Stomach smooth muscle (tissue), 2 donors: Measurements from ENCODE around the gene AGMAT.
A peak's percentile ranks its signal among the peaks of the same experiment; 100 is the strongest.

Experiments
- H3K27ac ChIP-seq: one replicate; pipeline ENCODE4 v1.7.0; 2013; ENCODE audit warnings: mild to moderate bottlenecking, low read length, inconsistent platforms
- H3K27me3 ChIP-seq, 2 donors: one replicate each; pipeline ENCODE4 v1.7.0; 2013; ENCODE audit warnings: low read length in 2 of 2; ENCODE audit not compliant: insufficient read depth in 2 of 2, control insufficient read depth in 1 of 2
- H3K36me3 ChIP-seq, 2 donors: one replicate each; pipeline ENCODE4 v1.7.0; 2013; ENCODE audit warnings: low read length in 2 of 2; ENCODE audit not compliant: control insufficient read depth in 2 of 2, insufficient read depth in 2 of 2
- H3K4me1 ChIP-seq: one replicate; pipeline ENCODE4 v1.7.0; 2013; ENCODE audit warnings: low read length; ENCODE audit not compliant: control insufficient read depth, insufficient read depth
- H3K4me3 ChIP-seq, 2 donors: one replicate each; pipeline ENCODE4 v1.7.0; 2013; ENCODE audit warnings: low read length in 2 of 2
- H3K9ac ChIP-seq, 2 donors: one replicate each; pipeline ENCODE4 v1.7.0; 2013; ENCODE audit warnings: low read length in 2 of 2, mild to moderate bottlenecking in 1 of 2
- H3K9me3 ChIP-seq, 2 donors: one replicate each; pipeline ENCODE4 v1.7.0; 2013; ENCODE audit warnings: low read length in 2 of 2; ENCODE audit not compliant: control insufficient read depth in 2 of 2
- donor health status: healthy.
- donor health status: Pancreatic carcinoma.

The AGMAT gene

DNA sequence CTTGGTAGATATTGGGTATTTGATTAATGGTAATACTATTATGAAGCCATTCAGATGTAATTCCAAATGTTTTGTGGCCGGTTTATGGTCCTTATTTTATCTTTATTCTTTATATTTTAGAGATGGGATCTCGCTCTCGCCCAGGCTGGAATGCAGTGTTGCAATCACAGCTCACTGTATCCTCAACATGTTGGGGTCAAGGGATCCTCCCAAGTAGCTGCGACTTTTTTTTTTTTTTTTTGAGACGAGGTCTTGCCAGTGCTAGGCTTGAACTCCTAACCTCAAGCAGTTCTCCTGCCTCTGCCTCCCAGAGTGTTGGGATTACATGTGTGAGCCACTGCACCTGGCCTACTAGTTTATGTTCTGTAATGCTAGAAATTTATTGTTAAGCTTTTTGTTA, 37.1 kb upstream of the AGMAT start:
- Histone ChIP-seq H3K27ac (no peak overlapping the region), H3K4me3 (no peak overlapping the region), H3K4me1 (peaks cover 9% of the 10 kb centered on the region), H3K9me3 (no peaks in the 10 kb centered on the region), H3K36me3 (peaks cover 4 to 5% of the 10 kb centered on the region in 2 donors), H3K9ac (no peak overlapping the region), H3K27me3 (no peaks in the 10 kb centered on the region)

DNA sequence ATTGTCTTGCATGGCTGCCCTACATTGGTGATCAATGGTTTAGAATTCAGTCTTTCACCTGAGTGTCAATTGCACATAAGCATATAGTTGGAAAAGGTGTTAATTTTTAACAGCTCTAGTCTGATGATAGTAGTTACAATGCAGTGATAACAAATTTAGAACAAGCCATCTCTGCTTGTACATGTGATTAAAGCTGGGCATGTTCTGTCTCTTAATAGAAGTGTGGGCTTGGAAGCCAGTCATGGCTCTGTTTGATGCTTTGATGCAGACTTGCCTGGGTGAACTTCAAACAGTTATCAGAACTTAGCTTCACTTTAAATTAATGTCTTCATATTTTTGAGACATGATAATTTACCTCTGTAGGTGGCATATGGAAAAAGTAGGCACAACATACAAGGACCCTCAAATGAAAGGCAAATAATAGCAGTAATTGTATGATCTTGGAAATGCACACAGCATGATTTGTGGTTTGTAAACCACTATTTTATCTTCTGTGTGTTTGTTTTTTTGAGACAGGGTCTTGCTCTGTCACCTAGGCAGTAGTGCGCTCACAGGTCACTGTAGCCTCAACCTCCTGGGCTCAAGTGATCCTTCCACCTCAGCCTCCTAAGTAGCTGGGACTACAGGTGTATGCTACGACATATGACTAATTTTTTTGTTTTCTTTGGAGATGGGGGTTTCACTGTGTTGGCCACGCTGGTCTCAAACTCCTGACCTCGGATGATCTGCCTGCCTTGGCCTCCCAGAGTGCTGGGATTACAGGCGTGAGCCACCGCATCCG, 36.2 kb upstream of the AGMAT start:
- Histone ChIP-seq H3K36me3 (no peaks in the 10 kb centered on the region), H3K4me1 (peaks cover 16% of the 10 kb centered on the region), H3K27me3 (no peaks in the 10 kb centered on the region), H3K27ac (no peak overlapping the region), H3K4me3 (no peak overlapping the region), H3K9ac (no peak overlapping the region), H3K9me3 (no peaks in the 10 kb centered on the region)

GRCh38 chr1:15620155-15620545, 35.3 kb upstream of the AGMAT start:
- Histone ChIP-seq H3K9me3 (no peaks in the 10 kb centered on the region), H3K27ac (no peak overlapping the region), H3K36me3 (no peaks in the 10 kb centered on the region), H3K4me1 (peaks cover 18% of the 10 kb centered on the region), H3K4me3 (no peak overlapping the region), H3K9ac (no peak overlapping the region), H3K27me3 (no peaks in the 10 kb centered on the region)

- Histone ChIP-seq H3K4me1 (peaks cover 18% of the 10 kb centered on the region), H3K4me3 (peak overlapping the region; percentile 93 to 99), H3K27me3 (no peaks in the 10 kb centered on the region), H3K9me3 (no peaks in the 10 kb centered on the region), H3K36me3 (no peaks in the 10 kb centered on the region), H3K9ac (peak overlapping the region; percentile 90 to 91), H3K27ac (peak overlapping the region; percentile 88)
Measured at GRCh38 chr1:15618655-15619525, 34.0 kb upstream of the AGMAT start.

DNA sequence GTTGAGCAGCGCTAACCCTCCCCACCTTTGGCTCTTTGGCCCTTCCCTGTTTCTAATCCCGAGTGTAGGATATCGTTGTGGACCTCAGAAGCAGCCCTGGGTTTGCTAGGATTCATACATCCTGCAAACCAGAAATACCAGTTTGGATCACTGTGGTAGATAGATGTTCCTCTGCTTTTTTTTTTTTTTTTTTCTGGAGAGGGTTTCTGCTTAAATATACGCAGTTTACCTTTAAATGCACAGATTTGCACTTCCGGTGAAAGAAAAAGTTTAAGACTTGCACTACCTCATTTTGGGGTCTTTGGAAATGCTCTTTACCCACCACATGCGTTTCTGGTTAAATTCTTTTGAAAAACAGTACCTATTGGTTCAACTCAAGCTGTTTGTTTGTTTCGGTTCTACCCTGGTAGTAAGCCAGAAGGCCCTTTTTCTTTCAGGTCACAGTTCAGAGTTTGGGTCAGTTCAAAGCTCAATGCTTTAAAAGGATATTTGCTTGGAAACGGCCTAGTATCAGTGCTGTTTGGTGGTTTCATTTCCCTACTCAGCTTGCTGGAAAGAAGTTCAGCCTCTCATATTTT, 33.3 kb upstream of the AGMAT start:
- Histone ChIP-seq H3K9ac (peak overlapping the region; percentile 90 to 91), H3K9me3 (no peaks in the 10 kb centered on the region), H3K4me3 (peak overlapping the region; percentile 93 to 99), H3K27ac (peak overlapping the region; percentile 88), H3K36me3 (no peaks in the 10 kb centered on the region), H3K4me1 (peaks cover 18% of the 10 kb centered on the region), H3K27me3 (no peaks in the 10 kb centered on the region)

DNA sequence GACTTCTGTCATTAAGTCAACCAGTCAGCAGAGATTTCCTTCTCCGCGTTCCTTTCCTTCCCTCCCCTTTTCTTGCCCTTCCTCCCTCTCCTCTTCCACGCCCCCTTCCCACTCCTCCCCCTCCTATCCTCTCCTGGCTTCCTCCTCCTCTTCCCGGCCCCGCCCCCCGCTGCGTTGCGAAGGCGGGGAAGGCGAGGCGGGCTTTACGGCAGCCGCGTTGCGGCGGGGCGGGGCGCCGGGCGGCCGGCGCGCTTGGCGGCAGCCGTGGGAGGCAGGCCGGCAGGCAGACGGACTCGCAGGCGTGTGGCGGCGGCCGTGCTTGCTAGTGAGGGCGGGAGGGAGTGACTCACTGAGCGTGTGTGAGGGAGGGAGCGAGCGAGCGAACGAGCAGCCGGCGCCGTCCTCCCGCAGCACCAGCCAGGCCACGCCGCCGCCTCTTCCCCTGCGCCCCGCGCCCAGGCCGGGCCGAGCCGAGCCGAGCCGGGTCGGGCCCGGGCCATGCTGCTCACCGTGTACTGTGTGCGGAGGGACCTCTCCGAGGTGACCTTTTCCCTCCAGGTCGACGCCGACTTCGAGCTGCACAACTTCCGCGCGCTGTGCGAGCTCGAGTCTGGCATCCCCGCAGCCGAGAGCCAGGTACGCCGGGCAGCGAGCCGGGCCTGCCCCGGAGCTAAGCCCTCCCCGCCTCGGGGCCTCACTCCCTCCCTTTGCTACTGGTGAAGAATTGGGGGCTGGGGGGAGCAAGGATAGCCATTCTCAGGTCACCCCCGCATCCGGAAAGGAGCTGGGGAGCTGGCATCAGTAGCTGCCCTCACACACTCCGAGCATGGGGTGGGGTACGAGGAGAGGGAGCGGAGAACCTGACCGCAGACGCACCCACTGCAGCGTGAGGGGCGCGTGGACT, 32.6 kb upstream of the AGMAT start, which contains the start of gene DDI2:
TSS of gene DDI2 (plus strand) at position 286 of the 904 bp plus-strand sequence. CDS start at position 499, 213 bp downstream.
- H3K36me3 ChIP-seq, result no peaks in the 10 kb centered on the region
- H3K4me1 ChIP-seq, result peaks cover 15% of the 10 kb centered on the region
- no peaks in the 10 kb centered on the region for H3K27me3 ChIP-seq
- H3K9ac ChIP-seq, result peak within 1 kb of the TSS; percentile 90 to 91
- H3K27ac ChIP-seq, result peak within 1 kb of the TSS; percentile 92
- H3K4me3 ChIP-seq, result peak within 1 kb of the TSS; percentile 93 to 99
- H3K9me3 ChIP-seq, result no peaks in the 10 kb centered on the region

DNA sequence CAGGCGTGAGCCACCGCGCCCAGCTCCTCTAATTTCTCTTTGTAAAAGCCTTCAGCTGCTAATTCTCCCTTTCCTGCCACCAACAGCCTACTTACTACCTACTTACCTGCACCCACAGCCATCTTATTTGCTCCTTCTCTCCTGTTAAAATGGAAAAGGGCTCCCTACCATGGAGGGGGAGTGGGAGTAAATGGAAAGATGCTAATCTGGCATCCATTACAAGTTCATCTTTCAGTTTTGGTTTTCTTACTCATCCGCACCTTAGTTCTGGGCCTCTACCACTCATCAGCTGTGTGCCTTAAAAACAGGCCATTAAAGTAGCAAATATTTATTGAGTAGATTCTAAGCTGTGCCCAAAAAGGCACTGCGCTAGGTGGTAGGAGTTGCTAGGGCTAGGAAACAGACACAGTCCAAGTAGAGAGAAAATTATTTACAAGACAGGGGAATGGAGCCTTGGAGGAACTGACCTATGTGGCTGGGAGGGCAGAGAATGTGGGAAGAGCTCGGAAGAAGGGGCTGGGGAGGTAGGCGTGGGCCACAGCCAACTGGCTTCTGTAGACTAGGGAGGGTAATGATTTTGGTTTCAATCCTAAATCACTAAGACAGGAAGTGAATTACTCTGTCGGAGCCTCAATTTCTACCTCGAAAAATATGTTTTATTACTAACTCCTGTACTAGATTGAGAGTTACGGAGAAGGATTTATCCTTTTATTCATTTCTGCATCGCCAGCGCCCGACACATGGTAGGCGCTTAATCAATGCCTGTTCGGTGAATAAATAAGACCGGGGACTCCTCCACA, 31.7 kb upstream of the AGMAT start:
- H3K9me3 ChIP-seq, result no peaks in the 10 kb centered on the region
- H3K27ac ChIP-seq, result peak overlapping the region; percentile 92
- H3K27me3 ChIP-seq, result no peaks in the 10 kb centered on the region
- no peaks in the 10 kb centered on the region for H3K36me3 ChIP-seq
- peak overlapping the region; percentile 76 to 87 for H3K9ac ChIP-seq
- H3K4me1 ChIP-seq, result peaks cover 14% of the 10 kb centered on the region
- peak overlapping the region; percentile 76 to 86 for H3K4me3 ChIP-seq

DNA sequence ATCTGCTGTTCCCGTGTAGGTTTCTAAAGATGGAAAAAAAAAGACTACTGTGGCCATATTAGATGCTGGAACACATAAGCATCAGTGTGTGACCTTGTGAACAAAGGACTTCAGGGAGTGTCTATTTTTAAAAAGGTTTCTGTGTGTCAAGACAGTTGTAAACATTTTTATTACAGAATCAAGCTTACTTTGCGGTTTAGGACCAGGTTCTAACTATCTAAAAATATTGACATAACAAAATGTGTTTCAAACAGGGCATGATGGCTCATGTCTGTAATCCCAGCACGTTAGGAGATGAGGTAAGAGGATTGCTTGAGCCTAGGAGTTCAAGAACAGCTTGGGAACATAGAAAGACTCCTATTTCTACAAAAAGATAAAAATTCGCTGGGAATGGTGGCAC, 25.3 kb upstream of the AGMAT start:
- H3K27me3 ChIP-seq, result no peaks in the 10 kb centered on the region
- H3K9ac ChIP-seq, result no peak overlapping the region
- no peaks in the 10 kb centered on the region for H3K9me3 ChIP-seq
- no peak overlapping the region for H3K4me3 ChIP-seq
- H3K36me3 ChIP-seq, result no peaks in the 10 kb centered on the region
- no peak overlapping the region for H3K27ac ChIP-seq
- H3K4me1 ChIP-seq, result no peaks in the 10 kb centered on the region

- no peak overlapping the region for H3K4me3 ChIP-seq
- no peaks in the 10 kb centered on the region for H3K27me3 ChIP-seq
- no peaks in the 10 kb centered on the region for H3K9me3 ChIP-seq
- no peaks in the 10 kb centered on the region for H3K4me1 ChIP-seq
- H3K36me3 ChIP-seq, result no peaks in the 10 kb centered on the region
- no peak overlapping the region for H3K27ac ChIP-seq
- no peak overlapping the region for H3K9ac ChIP-seq
Measured at GRCh38 chr1:15609631-15610030, 24.8 kb upstream of the AGMAT start.
